Activated CD8-positive, alpha-beta memory T cell treated with anti-CD3 and anti-CD28 coated beads for 4 hours (primary cell): ENCODE measurements around the gene POU5F2.

Experiments used
- DNase-seq, 2 donors: peaks; one replicate each; pipeline ENCODE4 v3.0.0-alpha.2; 2020; ENCODE audit warnings: low read depth in 2 of 2

POU5F2 gene

GRCh38 chr5:93716453-93716852, 24.9 kb downstream of the POU5F2 start:
- no peak for DNase-seq

GRCh38 chr5:93715761-93716160, 25.6 kb downstream of the POU5F2 start:
- no peak for DNase-seq

- no peak for DNase-seq
Measured at GRCh38 chr5:93715327-93715726, 26.1 kb downstream of the POU5F2 start.

GRCh38 chr5:93708442-93708841, 33.0 kb downstream of the POU5F2 start:
- DNase-seq: no peak

GRCh38 chr5:93705896-93706295, 35.5 kb downstream of the POU5F2 start:
- no peak for DNase-seq

- no peak for DNase-seq
Measured at GRCh38 chr5:93704996-93705395, 36.4 kb downstream of the POU5F2 start.

- DNase-seq: no peak
Measured at GRCh38 chr5:93691997-93692396, 49.4 kb downstream of the POU5F2 start.
